ENCODE data around the gene INO80.

Gene INO80

DNA sequence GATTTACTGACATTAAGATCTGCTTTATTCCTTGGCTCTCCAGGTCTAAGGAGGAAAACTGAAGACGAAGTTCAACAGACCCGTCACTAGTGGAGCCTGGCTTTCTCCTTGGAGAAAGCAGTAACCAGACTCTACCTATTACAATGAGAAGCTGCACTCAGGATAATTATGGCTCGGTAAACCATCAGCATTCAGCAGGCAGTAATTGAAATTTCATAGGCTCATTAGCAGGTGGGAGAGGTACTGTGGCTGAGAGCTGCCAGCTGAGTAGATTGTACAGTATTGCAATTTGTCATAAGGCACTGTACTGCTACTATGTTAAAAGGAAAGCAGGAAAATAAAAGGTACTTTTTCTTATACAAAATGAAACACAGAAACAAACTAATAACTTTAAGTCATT is 111.6 kb downstream of the INO80 start:
- DNase-seq (ENCODE audit: extremely low read depth in 1 of 2, low read depth in 1 of 2): no peak

DNA sequence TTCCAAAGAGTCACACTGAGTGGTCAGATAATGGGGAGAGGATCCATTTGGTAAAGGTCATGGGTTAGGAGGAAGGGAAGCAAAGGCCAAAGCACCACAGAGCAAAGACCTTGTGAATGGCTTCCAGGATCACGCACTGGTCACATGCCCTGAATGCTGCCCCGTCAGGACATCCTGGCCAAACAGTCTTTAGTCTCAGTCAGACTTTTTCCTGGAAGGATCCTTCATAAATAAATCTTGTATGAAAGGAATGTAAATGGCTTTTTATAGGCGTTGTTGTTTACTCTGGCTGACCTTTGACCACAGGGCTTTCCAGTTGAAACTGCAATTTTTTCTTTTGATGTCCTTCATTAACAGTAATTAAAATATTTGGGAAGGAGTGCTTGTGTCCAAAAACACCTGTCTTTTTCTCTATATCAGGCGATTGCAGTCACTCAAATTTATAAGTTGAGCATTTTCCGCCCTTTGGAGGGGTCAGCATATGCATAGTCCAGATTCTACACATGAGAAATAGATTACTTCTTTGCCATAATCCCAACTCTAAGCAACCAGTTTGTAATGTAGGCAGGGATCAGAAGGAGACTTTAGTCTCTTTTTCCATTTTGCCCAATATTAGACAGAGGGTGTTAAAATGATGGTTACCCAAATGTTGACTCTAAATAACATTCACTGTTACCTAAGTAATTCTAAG is 114.4 kb downstream of the INO80 start:
- no peak for DNase-seq (ENCODE audit: extremely low read depth in 1 of 2, low read depth in 1 of 2)

DNA sequence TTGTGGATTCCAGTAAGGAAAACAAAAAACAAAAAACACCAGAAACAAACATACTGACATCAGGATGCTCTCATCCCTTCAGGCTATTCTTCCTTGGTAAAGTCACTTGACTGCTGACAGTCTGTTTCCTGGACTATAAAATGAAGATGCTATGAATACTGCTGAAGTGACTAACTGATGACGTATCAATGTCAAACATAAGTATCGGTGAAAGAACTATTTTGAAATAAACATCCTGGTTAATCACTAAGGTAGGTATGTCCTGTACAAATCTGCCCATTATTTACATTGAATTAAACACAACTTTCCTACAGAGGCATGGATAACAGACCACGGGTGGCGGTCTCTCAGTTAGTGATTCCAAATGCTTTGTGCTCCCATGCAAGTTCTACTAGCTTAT is 116.9 kb downstream of the INO80 start:
- DNase-seq (ENCODE audit: extremely low read depth in 1 of 2, low read depth in 1 of 2): no peak

DNA sequence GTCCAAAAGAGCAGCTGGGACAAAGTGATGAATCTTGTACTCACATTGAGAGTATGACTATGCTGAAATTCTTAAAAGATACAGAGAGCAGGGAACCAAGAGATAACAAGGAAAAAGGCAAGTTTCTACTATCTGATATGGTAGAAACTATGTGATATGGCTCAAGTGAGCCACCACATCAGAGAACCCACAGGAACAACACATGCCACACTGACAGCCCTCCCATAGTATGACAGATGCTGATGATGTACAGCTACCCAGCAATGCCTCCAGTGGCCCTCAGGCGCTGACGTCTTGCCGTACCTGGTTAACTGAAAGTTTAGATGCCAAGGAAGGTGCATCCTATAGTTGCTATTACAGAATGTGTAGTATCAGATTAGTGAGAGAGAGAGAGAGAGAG is 120.4 kb downstream of the INO80 start:
- DNase-seq (ENCODE audit: extremely low read depth in 1 of 2, low read depth in 1 of 2): no peak

DNA sequence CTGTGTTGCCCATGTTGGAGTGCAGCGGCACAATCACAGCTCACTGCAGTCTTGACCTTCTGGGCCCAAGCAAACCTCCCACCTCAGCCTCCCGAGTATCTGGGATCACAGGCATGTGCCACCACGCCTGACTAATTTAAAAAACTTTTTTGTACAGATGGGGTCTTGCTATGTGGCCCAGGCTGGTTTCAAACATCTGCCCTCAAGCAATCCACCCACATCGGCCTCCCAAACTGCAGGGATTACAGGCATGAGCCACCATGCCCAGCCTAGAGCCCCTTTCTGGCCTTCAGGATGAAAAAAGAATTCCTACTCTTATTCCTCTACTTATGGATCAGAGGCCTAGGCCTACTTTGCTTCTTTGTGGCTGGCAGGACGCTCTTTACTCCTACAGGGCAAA is 123.3 kb downstream of the INO80 start:
- DNase-seq (ENCODE audit: extremely low read depth in 1 of 2, low read depth in 1 of 2): no peak

DNA sequence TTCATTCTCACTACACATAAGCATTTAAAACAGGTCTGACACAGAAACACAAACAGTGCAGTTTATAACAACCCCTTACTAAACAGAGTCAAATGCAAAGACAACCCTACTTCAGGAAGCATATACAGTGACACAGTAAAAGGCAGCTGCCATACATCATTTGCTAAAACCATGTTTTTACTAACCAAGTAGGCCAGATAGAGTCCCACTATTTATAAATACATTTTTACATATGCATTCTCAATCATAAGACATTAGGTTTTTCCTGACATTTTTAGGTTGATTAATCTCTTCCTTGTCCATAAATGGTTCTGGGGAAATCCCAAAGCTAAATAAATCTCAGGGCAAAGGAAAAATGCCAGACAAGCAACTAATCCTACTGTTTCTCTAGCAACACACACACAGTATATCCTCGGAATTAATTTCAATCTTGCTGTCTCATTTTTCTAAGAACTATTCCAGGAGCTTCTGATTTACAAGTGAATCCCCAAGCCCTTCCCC is 123.8 kb downstream of the INO80 start:
- no peak for DNase-seq (ENCODE audit: extremely low read depth in 1 of 2, low read depth in 1 of 2)

DNA sequence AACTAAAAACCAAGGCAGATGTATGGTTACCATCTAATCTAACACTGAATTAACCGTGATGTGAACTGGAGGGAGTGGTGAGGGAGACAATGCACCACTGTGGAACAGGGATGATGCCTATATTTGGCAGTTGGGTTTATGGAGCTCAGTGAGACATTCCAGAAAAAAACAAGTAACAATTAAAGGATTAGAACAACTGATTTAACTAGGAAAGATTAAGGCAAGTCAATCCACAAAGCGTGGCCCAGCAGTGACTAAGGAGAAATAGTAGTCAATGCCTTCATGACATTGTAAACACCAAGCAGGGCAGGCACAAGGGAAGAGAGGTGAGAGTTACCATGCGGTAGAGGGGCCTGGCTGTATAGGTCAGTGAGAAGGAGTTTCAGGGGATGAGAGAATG is 124.7 kb downstream of the INO80 start:
- DNase-seq (ENCODE audit: extremely low read depth in 1 of 2, low read depth in 1 of 2): no peak

DNA sequence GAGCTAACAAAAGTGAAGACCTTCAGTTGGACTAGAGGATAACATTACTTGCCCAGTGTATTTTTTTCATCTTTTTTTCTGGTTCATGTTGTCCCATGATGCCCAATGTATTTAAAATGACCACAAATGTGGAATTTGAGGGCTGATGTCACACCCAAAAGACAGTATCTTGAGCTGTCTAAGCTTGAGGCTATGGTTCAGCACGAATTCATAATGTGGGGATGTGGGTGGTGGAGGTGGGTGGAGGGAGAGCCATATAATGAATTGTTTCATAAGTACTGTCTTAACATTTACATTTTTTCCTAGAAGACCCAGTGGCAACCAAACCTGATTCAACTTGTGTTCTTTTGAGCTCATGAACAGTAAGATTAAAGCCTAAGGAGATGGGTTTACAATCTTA is 125.3 kb downstream of the INO80 start:
- DNase-seq (ENCODE audit: extremely low read depth in 1 of 2, low read depth in 1 of 2): no peak

DNA sequence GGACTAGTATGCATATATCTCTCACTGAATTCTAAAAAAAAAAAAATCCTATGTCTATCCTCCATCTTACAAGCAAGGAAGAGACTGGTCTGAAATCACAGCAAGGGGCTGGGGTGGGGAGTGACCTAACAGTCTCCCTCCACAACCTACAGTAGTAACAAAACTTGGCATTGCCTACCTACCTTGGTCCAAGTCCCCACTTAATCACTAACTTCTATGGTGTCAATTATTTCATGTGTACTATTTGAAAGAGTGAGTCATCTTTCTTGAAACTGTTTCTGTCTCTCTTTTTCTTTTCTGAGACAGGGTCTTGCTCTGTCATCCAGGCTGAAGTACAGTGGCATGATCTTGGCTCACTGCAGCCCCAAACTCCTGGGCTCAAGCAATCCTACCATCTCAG is 126.0 kb downstream of the INO80 start:
- no peak for DNase-seq (ENCODE audit: extremely low read depth in 1 of 2, low read depth in 1 of 2)

DNA sequence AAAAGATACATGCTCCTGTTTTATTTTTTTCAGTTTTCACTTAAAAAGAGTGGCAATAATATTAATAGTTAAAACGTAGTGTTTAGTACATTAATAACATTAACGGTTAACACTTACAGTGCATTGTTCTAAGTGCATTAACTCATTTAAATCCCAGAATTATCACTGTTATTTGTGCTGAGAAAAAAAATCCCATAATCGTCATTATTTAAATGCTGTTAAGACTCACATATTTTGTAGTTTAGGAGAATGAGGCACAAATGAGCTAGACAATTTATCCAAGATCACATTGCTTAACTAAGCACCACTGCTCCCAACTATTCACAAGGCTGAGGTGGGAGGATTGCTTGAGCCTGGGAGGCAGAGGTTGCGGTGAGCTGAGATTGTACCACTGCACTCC is 127.9 kb downstream of the INO80 start:
- no peak for DNase-seq (ENCODE audit: extremely low read depth in 1 of 2, low read depth in 1 of 2)

DNA sequence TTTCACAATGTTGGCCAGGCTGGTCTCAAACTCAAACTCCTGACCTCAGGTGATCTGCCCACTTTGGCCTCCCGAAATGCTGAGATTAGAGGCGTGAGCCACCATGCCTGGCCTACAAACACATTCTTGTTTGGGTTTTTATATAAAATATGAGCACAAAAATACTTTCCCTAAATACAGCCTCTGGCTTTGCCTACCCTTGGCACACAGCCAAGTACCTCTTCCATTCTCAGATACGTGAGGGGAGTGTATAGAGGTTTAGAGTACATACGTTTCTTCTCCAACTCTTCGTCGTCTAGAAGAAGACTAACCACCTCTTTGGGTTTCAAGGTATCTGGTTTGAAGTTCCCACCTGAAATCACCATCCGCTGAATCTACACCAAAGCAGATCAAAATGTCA is 129.3 kb downstream of the INO80 start:
- no peak for DNase-seq (ENCODE audit: extremely low read depth in 1 of 2, low read depth in 1 of 2)

DNA sequence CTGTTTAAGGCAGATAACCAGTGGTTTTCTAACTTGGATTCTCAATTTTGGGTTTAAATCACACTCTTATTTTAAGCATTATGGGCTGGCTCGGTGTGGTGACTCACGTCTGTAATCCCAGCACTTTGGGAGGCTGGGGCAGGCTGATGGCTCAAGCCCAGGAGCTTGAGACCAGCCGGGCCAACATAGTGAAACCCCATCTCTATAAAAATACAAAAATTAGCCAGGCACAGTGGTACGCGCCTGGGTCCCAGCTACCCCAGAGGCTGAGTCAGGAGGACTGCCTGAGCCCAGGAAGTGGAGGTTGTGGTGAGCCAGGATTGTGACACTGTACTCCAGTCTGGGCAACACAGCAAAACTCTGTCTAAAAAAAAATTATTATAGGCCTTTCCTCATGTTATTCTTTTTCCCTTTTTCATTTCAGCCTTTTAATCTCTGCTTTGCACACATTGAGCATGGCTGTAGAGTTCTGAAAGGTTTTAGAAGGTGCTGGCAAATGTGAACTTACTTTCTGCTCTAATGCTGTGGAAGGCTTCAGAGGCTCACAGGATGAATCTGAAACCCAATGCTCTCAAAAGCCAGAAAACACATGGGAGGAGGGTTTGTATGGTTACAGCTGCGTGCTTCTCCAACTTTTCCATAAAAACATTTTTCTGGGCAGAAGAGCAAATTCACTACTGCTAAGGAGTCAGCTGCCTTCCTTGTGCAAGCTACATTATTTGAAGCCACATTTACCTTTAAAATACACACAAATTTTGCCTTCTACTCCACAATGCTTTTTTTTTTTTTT is 130.3 kb downstream of the INO80 start:
- DNase-seq (ENCODE audit: extremely low read depth in 1 of 2, low read depth in 1 of 2): no peak

DNA sequence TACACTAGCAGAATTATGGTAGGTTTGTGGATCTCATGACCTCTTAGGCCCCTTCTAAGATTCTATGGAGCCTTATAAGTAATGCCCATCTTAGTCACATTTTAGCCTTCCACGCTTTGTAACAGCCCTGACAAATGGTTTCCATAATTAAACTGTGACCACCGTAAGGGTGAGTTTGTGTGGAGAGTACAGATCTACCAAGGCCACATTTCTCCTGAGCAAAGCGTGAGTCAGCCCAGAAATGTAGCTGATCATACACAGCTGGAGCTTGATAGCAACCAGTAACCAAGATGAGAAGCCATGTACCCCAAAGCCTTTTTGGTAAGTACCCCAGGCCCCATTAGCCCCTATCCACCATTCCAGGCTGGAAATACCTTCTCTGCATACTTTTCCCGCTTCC is 131.1 kb downstream of the INO80 start:
- DNase-seq (ENCODE audit: extremely low read depth in 1 of 2, low read depth in 1 of 2): no peak

DNA sequence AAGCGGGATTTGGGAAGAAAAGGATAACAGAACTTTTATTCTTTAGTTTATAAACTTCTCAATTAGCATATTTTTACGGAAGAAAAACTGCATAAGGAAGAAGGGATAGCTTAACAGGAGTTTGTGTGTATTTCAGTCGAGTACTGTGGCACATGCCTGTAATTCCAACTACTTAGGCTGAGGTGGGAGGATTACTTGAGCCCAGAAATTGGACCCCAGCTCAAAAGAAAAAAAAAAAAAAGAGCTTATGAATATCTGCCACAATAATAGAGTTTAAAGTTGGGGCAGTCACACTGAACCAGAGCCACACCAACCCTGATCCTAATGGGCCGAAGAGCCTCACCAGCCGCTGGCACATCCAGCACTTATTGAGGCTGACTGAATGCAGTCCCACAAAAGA is 131.7 kb downstream of the INO80 start:
- no peak for DNase-seq (ENCODE audit: extremely low read depth in 1 of 2, low read depth in 1 of 2)

DNA sequence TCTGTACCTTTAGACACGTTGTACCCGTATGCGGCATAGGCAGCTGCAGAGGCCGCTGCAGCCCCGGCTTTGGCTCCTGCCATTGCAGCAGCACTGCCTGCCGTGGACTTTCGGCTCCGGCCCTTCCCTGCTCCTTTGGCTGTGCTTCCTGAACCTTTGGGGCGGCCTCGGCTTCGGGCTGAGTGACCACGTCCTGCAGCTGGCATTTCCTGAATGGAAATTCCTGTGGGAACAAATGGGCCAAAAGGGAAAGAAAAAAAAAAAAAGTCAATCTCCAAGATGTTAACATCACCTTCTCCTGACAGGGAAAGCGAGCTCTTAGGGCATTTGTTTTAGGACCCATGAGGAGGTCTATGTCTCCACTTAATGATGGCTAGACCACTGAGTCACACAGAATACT is 133.2 kb downstream of the INO80 start:
- DNase-seq (ENCODE audit: extremely low read depth in 1 of 2, low read depth in 1 of 2): no peak

DNA sequence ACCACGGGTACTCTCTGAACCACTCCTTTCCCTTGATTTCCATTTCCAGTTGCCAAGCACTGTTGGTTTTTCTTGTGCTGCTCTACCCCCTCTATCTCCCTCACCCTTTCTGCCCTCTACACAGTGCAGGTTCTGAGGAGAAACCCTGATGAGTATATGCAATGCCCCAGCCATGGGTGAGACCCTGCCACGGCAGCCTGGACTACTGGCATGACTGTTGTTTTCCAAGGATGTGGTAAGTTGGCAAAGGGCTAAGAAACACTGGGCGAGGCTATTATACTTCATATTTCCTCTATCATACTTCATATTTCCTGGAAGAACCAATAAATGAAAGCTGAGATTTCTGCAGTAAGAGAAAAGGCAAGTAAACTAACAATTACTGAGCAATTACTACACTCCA is 134.9 kb downstream of the INO80 start:
- no peak for DNase-seq (ENCODE audit: extremely low read depth in 1 of 2, low read depth in 1 of 2)

DNA sequence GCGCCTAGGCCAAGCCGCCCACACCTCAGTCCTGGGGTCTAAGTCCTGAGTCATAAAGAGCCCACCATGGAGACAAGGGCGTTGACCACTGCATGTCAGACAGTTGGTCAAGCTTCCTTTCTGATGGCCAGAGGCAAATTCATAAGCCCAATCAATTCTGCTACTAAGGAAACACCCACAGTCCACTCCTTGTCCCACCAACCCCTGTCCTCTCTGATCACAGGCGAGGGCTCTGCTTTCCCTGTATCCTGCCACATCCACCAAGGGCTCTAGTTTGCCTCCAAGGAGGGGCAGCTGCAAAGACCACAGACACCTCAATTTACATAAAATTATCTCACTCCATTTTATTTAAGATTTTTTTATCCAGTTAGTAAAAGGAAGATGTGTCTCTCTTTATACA is 137.5 kb downstream of the INO80 start:
- no peak for DNase-seq (ENCODE audit: extremely low read depth in 1 of 2, low read depth in 1 of 2)

DNA sequence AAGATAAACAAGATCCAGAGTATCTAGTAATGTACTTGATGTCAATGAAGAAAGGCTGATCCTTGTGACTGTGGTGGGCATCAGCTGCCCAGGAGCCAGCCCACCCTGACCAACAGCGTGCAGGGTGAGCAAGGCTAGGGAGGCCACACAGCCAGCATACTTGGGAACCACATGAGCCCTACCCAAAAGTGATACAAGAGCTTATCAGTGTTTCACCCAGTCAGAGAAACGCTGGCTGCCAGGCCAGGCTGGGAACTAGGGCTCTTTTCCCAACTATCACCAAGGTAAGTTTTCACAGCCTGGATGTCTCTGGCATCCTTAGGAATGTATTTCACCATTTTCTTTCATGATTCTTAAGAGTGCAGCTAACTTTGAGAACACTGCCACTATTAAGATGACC is 137.9 kb downstream of the INO80 start:
- DNase-seq (ENCODE audit: extremely low read depth in 1 of 2, low read depth in 1 of 2): no peak

DNA sequence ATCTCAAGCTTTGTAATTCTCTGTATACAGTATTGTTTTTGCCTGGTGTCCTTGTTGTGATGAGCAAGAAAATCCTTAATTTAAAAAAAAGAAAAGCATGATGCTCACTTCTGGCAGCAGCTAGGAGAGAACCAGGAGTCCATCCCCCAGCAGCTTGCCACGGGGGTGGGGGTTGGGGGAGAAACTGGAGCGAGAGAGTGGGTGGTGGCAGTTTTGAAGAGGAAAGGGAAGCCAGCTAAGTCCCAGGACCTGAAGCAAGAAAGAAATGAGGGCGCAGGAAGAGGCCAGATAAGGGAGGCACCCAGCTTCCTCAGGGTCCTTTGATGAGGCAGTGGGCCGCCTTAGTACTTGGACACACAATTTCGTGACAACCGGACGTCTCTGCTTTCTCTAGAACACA is 139.3 kb downstream of the INO80 start:
- no peak for DNase-seq (ENCODE audit: extremely low read depth in 1 of 2, low read depth in 1 of 2)

DNA sequence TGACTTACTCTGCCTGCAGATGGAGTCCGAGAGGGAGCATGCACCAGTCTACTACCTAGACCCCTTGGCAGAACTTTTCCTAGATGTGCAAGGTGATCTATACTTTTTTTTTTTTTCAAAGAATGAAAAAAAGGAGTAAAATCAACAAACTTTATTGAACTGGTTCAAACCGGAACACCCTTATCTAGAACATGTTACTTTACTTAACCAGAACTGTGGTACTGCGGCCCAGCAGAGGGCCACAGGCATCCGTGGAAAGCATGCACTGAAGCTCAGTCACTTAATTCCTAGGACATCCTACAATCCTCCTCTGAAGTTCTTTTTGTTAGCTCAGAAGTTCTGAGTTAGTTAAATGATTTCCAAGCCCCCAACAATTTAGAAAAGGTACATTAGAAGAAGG is 141.2 kb downstream of the INO80 start:
- DNase-seq (ENCODE audit: extremely low read depth in 1 of 2, low read depth in 1 of 2): no peak

DNA sequence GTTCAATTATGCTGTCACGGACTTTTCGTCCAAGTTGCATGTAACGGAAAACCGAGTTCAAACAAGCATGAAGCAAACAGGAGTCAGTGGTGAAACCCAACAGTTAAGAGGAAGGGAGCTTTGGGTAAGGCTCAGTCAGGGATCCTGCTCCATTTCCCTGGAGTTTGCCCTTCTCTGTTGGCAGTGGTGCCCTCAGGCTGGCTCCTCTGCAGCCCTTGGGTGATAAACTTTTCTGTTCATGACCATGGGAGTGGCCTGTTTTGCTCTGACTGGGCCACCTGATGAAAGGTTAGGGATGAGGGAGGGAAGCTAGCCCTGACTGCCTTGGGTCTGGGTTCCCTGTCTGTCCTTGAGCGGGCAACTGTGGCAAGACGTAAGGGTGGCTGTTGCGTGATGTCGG is 146.7 kb downstream of the INO80 start:
- DNase-seq (ENCODE audit: extremely low read depth in 1 of 2, low read depth in 1 of 2): no peak

DNA sequence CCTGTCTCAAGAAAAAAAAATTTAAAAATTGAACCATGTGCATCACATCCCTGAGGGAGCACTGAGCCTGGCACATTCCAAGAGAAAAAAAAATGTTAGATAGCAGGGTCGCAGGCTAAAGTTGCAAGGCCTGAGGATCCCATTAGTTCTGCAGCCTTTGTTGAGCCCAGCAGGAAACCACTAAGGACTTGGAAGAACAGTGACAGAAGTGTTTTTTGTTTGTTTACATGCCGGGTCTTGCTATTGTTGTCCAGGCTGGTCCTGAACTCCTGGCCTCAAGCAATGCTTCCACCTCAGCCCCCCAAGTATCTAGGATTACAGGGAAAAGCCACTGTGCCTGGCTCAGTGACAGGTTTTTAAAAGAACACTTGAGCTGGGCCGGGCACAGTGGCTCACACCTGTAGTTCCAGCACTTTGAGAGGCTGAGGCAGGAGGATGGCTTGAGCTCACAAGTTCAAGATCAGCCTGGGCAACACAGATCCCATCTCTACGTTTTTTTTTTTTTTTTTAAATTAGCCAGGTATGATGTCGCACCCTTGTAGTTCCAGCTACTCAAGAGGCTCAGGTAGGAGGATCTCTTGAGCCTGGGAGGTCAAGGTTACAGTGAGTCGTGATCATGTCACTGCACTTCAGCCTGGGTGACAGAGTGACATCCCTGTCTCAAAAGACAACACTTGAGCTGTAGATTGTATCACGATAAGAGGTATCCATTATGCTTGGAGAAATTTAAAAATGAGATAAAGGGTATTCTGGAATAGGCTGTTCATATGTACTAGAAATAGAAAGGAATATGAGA is 147.6 kb downstream of the INO80 start:
- DNase-seq (ENCODE audit: extremely low read depth in 1 of 2, low read depth in 1 of 2): no peak

Measured in activated CD8-positive, alpha-beta memory T cell treated with anti-CD3 and anti-CD28 coated beads for 1 hour (primary cell).